ENCODE measurements around the gene MRPS7. TPM values are rescaled to one million over a fixed set of nuclear protein-coding genes. Genes with fewer than 3 reads are reported as not detected.
"Not testable (repeated sequence)": the region's sequence is repeated elsewhere in the genome, so short reads cannot be mapped to it uniquely, and the experiment has no call there.

Gene MRPS7
- total RNA-seq, 1 donor from 2014 or later: 70.2 TPM

DNA sequence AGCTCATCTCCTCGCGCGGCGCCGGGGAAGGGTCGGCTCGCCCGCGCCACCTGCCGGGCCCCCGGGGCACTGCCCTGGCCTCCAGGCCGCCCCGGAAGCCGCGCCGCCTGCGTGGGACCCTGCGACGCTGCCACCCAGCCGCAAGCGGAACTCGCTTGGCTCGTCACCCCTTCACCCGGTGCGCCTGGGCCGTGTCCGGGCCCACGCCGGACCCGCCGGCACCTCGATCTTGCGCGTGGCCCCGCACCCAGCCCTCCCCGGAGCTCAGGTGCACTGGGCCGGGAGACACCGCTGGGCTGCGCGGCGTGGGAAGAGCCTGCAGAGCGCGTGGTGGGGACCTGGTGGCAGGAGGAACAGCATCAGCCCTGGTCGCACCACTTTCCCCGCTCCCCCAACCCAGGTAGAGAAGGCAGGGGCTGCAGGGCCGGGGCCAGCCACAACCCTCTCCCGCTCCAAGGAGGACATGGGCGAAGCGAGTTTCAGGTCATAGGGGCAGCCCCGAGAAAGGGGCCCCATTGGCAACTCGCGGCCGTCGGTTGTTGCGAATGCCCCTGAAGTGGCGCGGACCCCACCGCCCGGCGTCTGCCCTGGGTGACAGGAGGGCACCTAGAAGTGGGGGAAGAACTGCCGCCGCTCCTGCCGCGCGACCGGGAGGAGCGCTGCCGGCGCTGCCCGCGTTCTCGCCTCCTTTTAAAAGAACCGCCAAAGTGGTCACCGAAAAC lies 9.7 kb downstream of the MRPS7 start:
- DNase-seq (ENCODE audit: low read depth in 2 of 2): no peak

- no peak for DNase-seq (ENCODE audit: low read depth in 2 of 2)
Observed at GRCh38 chr17:75271955-75272847, 10.5 kb downstream of the MRPS7 start.

- no peak for DNase-seq (ENCODE audit: low read depth in 2 of 2)
Observed at GRCh38 chr17:75272848-75273184, 11.1 kb downstream of the MRPS7 start.

GRCh38 chr17:75273977-75274708 lies 12.5 kb downstream of the MRPS7 start:
- no peak for DNase-seq (ENCODE audit: low read depth in 2 of 2)

GRCh38 chr17:75277664-75278071 lies 16.0 kb downstream of the MRPS7 start:
- no peak for DNase-seq (ENCODE audit: low read depth in 2 of 2)

DNA sequence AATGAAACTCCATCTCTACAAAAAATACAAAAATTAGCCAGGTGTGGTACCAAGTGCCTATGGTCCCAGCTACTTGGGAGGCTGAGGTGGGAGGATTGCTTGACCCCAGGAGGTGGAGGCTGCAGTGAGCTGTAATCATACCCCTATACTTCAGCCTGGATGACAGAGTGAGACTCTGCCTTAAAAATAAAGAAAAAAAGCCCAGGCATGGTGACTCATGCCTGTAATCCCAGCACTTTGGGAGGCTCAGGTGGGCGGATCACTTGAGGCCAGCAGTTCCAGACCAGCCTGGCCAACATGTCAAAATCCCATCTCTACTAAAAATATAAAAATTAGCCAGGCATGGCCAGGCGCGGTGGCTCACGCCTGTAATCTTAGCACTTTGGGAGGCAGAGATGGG lies 18.5 kb downstream of the MRPS7 start:
- not testable (repeated sequence) for DNase-seq (ENCODE audit: low read depth in 2 of 2)

DNA sequence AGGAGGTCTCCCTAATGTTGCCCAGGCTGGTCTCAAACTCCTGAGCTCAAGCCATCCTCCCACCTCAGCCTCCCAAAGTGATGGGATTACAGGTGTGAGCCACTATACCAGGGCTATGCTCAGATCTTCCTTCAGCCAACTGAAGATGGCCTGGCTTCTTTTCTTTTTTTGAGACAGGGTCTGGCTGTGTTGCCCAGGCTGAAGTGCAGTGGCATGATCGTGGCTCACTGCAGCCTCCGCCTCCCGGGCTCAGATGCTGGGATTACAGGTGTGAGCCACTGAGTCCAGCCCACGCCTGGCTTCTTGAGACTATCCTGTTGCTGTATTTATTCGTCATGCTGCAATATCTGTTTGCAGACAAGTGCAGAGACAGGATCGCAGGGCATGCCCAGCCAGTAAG lies 23.4 kb downstream of the MRPS7 start:
- DNase-seq (ENCODE audit: low read depth in 2 of 2): no peak

- DNase-seq (ENCODE audit: low read depth in 2 of 2): no peak
Observed at GRCh38 chr17:75287221-75287620, 25.5 kb downstream of the MRPS7 start.

DNA sequence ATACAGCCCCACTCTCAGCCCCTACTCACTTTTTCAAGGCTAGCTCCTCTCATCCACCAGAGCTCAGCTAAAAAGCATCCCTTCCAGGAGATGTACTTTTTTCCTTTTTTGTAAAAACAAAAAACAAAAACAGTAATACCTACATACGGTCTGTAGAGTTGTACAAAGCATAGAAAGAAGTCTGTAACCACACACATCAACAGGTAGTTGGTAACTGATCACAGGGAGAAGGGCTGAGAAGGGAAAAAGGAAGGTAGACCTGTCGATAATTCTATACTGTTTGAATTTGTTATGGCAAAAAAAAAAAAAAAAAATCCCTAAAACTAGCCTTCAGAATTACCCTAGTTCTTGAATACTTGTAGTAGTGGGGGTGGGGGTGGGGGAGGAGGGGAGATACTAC lies 26.7 kb downstream of the MRPS7 start:
- no peak for DNase-seq (ENCODE audit: low read depth in 2 of 2)

DNA sequence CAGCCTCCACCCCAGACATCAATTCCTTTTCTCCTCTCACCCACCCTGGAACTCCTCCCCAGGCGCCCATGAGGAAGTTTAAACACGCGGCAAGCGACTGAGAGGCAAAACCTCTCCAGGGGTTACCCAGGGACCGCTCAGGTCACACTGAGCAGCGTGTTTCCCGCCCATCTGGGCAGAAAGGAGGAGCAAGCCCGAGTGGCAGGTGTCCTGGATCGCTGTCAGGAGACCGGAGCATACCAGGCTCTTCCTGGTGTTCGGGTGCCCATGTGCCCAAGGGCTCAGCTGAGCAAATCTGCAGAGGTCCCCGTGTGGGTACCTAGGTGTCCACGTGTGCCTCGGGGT lies 27.1 kb downstream of the MRPS7 start:
- DNase-seq (ENCODE audit: low read depth in 2 of 2): no peak

DNA sequence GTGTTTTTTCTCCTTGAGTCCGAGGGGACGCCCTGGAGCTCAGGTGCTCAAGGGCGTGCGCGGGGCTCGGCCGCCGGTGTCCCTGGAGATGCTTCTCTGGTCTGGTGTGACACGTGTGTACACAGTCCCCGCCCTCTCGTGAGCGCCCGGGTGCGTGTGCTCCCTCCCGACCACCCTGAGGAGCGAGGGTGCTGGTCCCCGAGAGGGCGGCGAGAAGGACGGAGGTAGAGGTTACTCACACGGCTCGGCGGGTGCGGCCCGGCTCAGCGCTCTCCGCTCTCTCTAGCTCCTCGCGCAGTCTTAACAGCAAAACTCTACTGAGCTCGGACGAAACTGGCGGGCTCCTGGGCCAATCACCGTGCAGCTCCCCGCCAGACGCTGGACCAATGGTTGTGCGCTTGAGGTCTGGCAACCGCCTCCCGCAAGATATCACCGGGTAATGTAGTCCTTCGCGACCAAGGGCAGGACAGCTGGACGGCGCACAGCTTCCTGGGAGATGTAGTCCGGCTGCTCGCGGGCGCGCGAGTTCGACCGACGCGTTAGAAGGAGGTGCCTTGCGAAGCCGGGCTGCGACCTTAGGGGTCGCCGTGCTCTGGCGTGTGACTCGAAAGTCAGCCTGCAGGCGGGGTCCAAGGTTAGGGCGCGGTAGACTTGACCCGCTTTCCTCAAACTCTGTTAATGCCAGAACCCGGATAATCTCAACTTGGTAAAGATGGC lies 27.6 kb downstream of the MRPS7 start, which contains the start of gene SLC25A19:
TSS of gene SLC25A19 (minus strand) at position 319 of the 717 bp plus-strand sequence. CDS start 2,669 bp downstream, outside the sequence.
- DNase-seq (ENCODE audit: low read depth in 2 of 2): peak; percentile 96 to 99

DNA sequence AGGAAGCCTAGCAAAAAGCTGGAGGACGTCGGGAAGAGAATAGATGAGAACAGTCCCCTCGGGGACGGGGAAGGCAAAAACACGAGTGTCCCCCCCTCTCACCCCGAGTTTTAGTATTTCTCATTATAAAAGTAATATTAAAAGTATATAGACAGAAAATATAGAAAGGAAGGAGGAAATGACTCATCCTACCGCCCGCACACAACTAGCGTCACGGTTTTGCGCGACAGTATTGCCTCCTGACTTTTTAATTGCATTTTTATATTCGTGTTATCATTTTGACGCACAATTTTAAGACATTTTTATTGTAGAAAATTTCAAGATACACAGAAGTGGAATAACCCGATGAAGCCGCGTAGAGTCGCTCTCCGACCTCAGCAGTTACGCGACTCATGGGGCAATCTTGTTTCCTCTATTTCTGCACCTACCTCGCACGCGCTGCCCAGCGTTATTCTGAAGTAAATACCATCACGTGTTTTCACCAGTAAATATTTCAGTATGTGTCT lies 28.2 kb downstream of the MRPS7 start:
- peak; percentile 37 to 57 for DNase-seq (ENCODE audit: low read depth in 2 of 2)

- not testable (repeated sequence) for DNase-seq (ENCODE audit: low read depth in 2 of 2)
Observed at GRCh38 chr17:75292810-75293448, 31.2 kb downstream of the MRPS7 start.

DNA sequence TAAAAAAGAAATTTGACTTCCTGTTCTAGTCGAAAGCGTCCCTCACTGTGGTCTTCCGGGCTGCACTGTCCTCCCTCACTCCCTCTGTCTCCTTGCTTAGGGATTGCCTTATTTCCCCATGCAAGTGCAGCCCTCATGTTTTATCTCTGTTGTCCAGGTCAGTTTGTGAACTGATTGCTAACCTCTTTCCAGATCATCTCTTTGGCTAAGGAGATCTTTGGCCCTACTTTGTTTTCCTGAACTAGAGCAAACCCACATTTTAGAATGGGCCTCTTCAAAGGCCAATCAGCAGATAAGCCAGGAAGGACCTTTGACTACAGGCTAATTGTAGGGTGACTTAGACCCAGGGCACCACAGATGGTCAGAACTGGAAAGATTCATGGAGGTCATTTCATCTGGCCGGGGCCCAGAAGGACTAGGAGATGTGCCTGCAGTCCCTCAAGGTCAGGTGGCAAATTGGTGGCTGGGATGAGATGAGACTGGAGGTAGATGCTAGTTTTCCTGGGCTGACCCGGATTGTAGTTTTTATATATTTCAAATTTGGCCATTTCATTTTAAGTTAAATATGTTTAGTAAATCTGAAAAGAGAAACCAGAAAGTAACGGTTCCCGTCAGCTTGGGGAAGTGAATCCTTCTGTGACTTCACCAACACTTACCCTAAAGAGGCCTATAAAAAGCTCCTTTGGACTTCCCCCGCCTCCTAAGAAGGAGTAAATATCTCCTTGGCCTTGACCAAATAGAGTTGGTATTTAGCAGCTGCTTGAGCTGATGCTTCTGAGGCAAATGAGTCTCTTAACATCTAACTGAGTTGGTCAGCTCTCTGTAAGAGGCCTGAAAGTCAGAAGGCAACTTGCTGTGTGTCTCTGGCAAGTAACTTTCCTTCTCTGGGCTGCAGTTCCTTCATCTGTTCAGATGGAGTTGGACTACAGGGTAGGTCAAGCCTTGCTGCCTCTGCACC lies 33.8 kb downstream of the MRPS7 start:
- no peak for DNase-seq (ENCODE audit: low read depth in 2 of 2)

GRCh38 chr17:75300280-75300679 lies 38.6 kb downstream of the MRPS7 start:
- DNase-seq (ENCODE audit: low read depth in 2 of 2): no peak

GRCh38 chr17:75301049-75301448 lies 39.4 kb downstream of the MRPS7 start:
- no peak for DNase-seq (ENCODE audit: low read depth in 2 of 2)

DNA sequence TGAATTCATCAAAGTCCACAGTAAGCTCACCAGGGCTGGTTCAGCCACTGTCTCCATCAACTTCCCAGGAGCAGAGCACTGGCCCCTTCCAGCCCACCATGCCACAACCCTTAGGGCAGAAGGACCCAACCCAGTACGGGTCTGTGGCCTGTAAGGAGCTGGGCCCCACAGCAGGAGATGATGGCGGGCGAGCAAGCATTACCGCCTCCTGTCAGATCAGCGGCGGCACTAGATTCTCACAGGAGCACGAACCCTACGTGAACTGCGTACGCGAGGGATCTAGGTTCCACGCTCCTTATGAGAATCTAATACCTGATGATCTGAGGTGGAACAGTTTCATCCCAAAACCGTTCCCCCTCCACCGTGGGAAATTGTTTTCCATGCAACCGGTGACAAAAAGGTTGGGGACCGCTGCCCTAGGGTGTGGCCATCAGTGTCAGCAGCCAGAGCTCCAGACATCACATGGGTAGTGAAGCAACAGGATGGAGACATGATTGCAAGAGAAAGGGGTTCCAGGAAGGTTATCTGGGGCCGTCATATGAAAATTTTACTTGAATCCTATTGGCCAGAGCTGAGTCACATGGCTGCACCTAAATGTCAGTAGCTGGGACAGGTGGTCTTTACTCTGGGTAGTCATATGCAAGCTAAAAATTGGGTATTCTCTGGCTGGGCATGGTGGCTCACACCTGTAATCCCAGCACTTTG lies 40.0 kb downstream of the MRPS7 start:
- no peak for DNase-seq (ENCODE audit: low read depth in 2 of 2)

- DNase-seq (ENCODE audit: low read depth in 2 of 2): no peak
Observed at GRCh38 chr17:75307957-75308731, 46.5 kb downstream of the MRPS7 start.
